ENCODE data around the gene SPSB3.

GRCh38 chr16:1788095-1788707 is 5.8 kb upstream of the SPSB3 start:
- no peak for TF ChIP-seq CTCF (IDR thresholded peaks at IDR 0.05)
- TF ChIP-seq POLR2A (IDR thresholded peaks at IDR 0.05), result no peak
